C1 segment of cervical spinal cord (tissue), 14 donors: ENCODE measurements around the gene HAPLN3.

ENCODE experiments used
- DNase-seq, 14 donors: peaks; one replicate each; lab custom pipeline; 2025; lab: John Stamatoyannopoulos, UW

HAPLN3 gene

DNA sequence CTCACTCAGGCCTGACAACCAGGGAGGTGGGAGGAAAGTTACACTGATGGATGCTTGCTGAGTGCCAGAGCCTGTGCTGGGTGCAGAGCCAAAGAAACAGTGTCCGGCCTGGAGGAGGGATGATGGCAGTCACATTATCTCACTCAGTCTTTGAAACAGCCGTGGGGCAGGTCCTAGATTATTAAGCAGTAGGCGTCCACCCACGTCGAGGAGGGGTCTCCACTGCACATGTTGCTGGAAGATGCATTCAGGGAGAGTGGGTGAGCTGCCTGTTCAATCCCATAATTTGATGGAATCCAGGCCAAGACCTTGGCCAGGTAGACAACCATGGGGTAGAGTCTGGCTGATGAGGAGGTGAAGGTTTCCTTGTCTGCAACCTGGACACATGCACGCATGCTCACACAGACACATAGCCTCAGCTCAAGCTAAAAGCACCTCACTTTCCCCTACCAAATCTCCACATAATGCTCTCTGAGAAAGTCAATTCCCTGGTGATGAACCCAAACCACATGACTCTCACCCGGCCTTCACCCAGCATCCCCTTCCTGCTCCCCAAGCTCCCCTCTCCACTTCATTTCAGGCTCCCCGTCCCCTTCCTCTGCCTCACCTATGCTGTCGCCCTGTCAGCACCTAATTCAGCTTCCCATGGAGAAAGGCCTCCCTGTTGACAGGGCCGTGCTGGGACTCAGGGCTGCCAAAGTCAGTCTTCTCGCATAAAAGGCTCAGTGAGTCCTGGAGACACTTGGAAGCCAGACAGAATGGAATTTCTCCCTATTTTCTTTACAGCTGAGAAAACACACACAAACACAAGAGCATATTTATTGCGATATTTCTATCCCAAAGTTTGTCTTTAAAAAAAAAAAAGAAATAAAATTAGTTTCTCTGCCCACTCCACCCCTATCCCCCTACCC, 62.3 kb downstream of the HAPLN3 start:
- peak in 4 of 14 donors; percentile 0 to 14 (median 5) for DNase-seq

GRCh38 chr15:88830016-88830415, 65.3 kb downstream of the HAPLN3 start:
- DNase-seq, result no peak

- DNase-seq, result no peak
These were observed 66.6 kb downstream of the HAPLN3 start for GRCh38 chr15:88828791-88829190.
